Right lobe of liver (tissue), 6 donors: Measurements from ENCODE around the gene IL18RAP. TPM values are rescaled to one million over a fixed set of nuclear protein-coding genes. Genes with fewer than 3 reads are reported as not detected.

Experiments
- ATAC-seq, 4 donors: fragments of 200-7000 bp; cut with Tn5 transposase; one replicate each; pipeline ENCODE4 v1.9.1; 2020; ENCODE audit warnings: mild to moderate bottlenecking in 4 of 4, moderate library complexity in 4 of 4
- DNase-seq, 3 donors: peaks; one replicate each; pipeline ENCODE4 v3.0.0-alpha.2; 2020
- H3K27ac ChIP-seq, 3 donors: fragments of 200-600 bp; one replicate each; pipeline ENCODE4 v1.8.0; 2022
- H3K27me3 ChIP-seq, 2 donors: fragments of 200-600 bp; one replicate each; pipeline ENCODE4 v1.8.0; 2022
- H3K36me3 ChIP-seq, 4 donors: fragments of 200-600 bp; sonication (generic) in 1 of 4; one replicate each; pipeline versions ENCODE4 v1.5.1 to v1.8.0; 2017 to 2022; ENCODE audit warnings: control low read depth in 1 of 4
- H3K4me1 ChIP-seq, 4 donors: fragments of 200-600 bp; sonication (generic) in 1 of 4; one replicate each; pipeline versions ENCODE4 v1.5.1 to v1.8.0; 2017 to 2022; ENCODE audit warnings: control low read depth in 1 of 4
- H3K4me3 ChIP-seq, 3 donors: fragments of 200-600 bp; one replicate each; pipeline ENCODE4 v1.8.0; 2022
- H3K9me3 ChIP-seq, 4 donors: fragments of 200-600 bp; sonication (generic) in 1 of 4; one replicate each; pipeline versions ENCODE4 v1.5.1 to v1.8.0; 2017 to 2022; ENCODE audit warnings: control low read depth in 1 of 4
- CTCF ChIP-seq, 4 donors: fragments of 200-600 bp in 3 of 4; fragments of 450-650 bp in 1 of 4; IDR thresholded peaks; one replicate each; pipeline versions ENCODE4 v1.5.1 to v1.8.0; 2016 to 2022; ENCODE audit warnings: antibody characterized with exemption in 4 of 4, mild to moderate bottlenecking in 2 of 4
- POLR2A ChIP-seq: fragments of 450-650 bp; IDR thresholded peaks from one replicate; pipeline ENCODE4 v1.6.1; 2017; ENCODE audit warnings: antibody characterized with exemption, mild to moderate bottlenecking
- WGBS: methylation state at CpG from one replicate; pipeline ENCODE4 v1.1.6; 2018; ENCODE audit warnings: low coverage, low lambda C conversion rate; ENCODE audit not compliant: insufficient coverage; ENCODE audit errors: missing lambda C conversion rate; 5-methylcytosine and 5-hydroxymethylcytosine counted together
- intact Hi-C, 2 donors: fragments of 100-400 bp; cut with DNase I; formaldehyde crosslinking; loops; one replicate each; pipeline versions ENCODE4 v1.11.2 to v1.14.1; 2022
- total RNA-seq, 6 experiments: library from RNA; depleted of rRNA in 2 of 6; stranded (reverse); fragments of >200 nt in 2 of 6; fragmentation: NEBNext Ultra II Directional in 3 of 6; extraction: Animal tissue kit (Norgen Biotek cat#: 25700) in 3 of 6; gene quantifications; one replicate each; pipeline versions ENCODE4 v1.1.0 to v1.2.4, GENCODE V29; 2016 to 2023
- donor health status: DM: no; HTN: yes; CAD: no.
- donor health status: DM: no; HTN: no; CAD: no.
- donor health status: DM: no; HTN: no; CAD: no.
- donor health status: DM: no; HTN: yes; CAD: no.
- donor health status: DM: no; HTN: yes; CAD: no.

IL18RAP gene
- total RNA-seq, 6 experiments from 2014 or later = 0.22 to 2.7 (median 0.67) TPM

GRCh38 chr2:102439065-102439695 is 16.2 kb downstream of the IL18RAP start:
- Histone ChIP-seq H3K9me3 (no peaks in the 10 kb centered on the region), H3K4me3 (no peak overlapping the region), H3K4me1 (no peaks in the 10 kb centered on the region), H3K27ac (no peak overlapping the region), H3K36me3 (no peaks in the 10 kb centered on the region), H3K27me3 (no peaks in the 10 kb centered on the region)
- TF ChIP-seq CTCF (IDR thresholded peaks at IDR 0.05) (no peak), POLR2A (no peak)
- ATAC-seq (peak in 3 of 4 donors; percentile 26 to 47 (median 42)), DNase-seq (no peak)
- WGBS = 35% methylated on average over 6 of the region's 6 CpGs
- intact Hi-C loops = no loop called here

GRCh38 chr2:102442967-102443828 is 20.2 kb downstream of the IL18RAP start:
- DNase-seq = no peak

GRCh38 chr2:102444233-102444632 is 21.3 kb downstream of the IL18RAP start:
- Histone ChIP-seq H3K4me1 (no peaks in the 10 kb centered on the region), H3K27me3 (no peaks in the 10 kb centered on the region), H3K9me3 (no peaks in the 10 kb centered on the region), H3K27ac (no peak overlapping the region), H3K36me3 (no peaks in the 10 kb centered on the region), H3K4me3 (no peak overlapping the region)
- 54% methylated on average over 3 of the region's 3 CpGs for WGBS
- TF ChIP-seq POLR2A (no peak), CTCF (IDR thresholded peaks at IDR 0.05) (no peak)
- no peak for DNase-seq
- ATAC-seq = no peak
- intact Hi-C loops = loop anchor here in 1 of 2 donors (10.0 kb wide), 1 partner anchor 199 kb away; no protein-coding TSS in a partner anchor

More at GRCh38 chr2:102442967-102443828, 20.2 kb downstream of the IL18RAP start:
- H3K9me3 ChIP-seq = no peaks in the 10 kb centered on the region
- H3K27ac ChIP-seq = no peak overlapping the region
- no peak overlapping the region for H3K4me3 ChIP-seq
- intact Hi-C loops = loop anchor here in 1 of 2 donors (10.0 kb wide), 1 partner anchor 198 kb away; no protein-coding TSS in a partner anchor
- no peaks in the 10 kb centered on the region for H3K4me1 ChIP-seq
- H3K36me3 ChIP-seq = no peaks in the 10 kb centered on the region
- peak; percentile 71 to 78 (median 75) for TF ChIP-seq CTCF (IDR thresholded peaks at IDR 0.05)
- TF ChIP-seq POLR2A = no peak
- H3K27me3 ChIP-seq = no peaks in the 10 kb centered on the region
- WGBS = 18% methylated on average over 13 of the region's 13 CpGs
- peak; percentile 76 to 84 (median 80) for ATAC-seq

GRCh38 chr2:102446936-102447335 is 24.0 kb downstream of the IL18RAP start:
- Histone ChIP-seq H3K9me3 (no peaks in the 10 kb centered on the region), H3K36me3 (no peaks in the 10 kb centered on the region), H3K27ac (no peak overlapping the region), H3K4me1 (no peaks in the 10 kb centered on the region), H3K4me3 (no peak overlapping the region), H3K27me3 (no peaks in the 10 kb centered on the region)
- intact Hi-C loops = loop anchor here in 1 of 2 donors (10.0 kb wide), 1 partner anchor 202 kb away; no protein-coding TSS in a partner anchor
- WGBS = 93% methylated on average over 3 of the region's 9 CpGs
- ATAC-seq (no peak), DNase-seq (no peak)
- TF ChIP-seq CTCF (IDR thresholded peaks at IDR 0.05) (no peak), POLR2A (no peak)
